Measurements from ENCODE around the gene HK1. TPM values are rescaled to one million over a fixed set of nuclear protein-coding genes. Genes with fewer than 3 reads are reported as not detected.

HK1 gene
- total RNA-seq, 1 experiment from 2014 or later = 219 TPM

DNA sequence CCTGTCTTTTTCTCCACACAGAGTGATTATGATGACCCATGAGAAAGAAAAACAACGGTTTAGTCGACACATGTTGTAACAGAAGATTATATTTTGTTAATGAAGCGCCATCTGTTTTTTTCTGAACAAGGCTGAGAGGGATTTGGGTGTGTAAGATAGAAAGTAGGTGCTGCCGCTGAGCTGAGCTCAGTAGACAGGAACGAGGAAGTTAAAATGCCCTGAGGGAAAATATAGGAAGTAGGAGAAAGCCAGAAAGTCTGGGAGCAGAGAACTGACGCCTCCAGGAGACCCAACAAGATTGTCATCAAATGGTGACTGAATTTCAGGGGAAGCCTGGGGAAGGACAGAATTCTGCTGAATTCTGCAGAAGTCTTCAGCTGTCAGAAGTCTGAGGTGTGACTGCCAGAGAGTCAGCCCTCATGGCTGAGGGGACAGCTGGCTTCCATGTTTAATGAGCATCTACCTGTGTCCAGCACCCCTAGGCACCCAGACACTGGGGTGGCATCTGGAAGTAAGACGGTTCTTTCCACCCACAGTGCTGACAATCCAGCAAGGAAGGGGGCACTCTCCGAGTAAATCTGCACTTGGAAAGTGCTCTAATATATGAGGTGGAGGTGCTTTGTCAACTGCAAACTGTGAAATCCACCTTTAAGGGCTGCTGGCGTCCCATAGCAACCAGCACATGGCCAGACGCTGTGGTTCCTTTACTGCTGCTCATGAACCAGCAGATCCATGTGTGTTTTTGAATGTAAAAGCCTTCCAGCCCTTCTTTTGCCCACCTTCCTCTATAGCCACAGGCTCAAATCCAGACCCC is 160.4 kb downstream of the HK1 start:
- H3K9me3 Mint-ChIP-seq = peaks cover 4% of the 10 kb centered on the region; the same call in 1 of the 2 replicates
- no peaks in the 10 kb centered on the region for H3K36me3 Mint-ChIP-seq
- no peak for TF ChIP-seq GABPB1 (CRISPR knock-in tag; IDR thresholded peaks at IDR 0.05)
- TF ChIP-seq, protein P1, sequence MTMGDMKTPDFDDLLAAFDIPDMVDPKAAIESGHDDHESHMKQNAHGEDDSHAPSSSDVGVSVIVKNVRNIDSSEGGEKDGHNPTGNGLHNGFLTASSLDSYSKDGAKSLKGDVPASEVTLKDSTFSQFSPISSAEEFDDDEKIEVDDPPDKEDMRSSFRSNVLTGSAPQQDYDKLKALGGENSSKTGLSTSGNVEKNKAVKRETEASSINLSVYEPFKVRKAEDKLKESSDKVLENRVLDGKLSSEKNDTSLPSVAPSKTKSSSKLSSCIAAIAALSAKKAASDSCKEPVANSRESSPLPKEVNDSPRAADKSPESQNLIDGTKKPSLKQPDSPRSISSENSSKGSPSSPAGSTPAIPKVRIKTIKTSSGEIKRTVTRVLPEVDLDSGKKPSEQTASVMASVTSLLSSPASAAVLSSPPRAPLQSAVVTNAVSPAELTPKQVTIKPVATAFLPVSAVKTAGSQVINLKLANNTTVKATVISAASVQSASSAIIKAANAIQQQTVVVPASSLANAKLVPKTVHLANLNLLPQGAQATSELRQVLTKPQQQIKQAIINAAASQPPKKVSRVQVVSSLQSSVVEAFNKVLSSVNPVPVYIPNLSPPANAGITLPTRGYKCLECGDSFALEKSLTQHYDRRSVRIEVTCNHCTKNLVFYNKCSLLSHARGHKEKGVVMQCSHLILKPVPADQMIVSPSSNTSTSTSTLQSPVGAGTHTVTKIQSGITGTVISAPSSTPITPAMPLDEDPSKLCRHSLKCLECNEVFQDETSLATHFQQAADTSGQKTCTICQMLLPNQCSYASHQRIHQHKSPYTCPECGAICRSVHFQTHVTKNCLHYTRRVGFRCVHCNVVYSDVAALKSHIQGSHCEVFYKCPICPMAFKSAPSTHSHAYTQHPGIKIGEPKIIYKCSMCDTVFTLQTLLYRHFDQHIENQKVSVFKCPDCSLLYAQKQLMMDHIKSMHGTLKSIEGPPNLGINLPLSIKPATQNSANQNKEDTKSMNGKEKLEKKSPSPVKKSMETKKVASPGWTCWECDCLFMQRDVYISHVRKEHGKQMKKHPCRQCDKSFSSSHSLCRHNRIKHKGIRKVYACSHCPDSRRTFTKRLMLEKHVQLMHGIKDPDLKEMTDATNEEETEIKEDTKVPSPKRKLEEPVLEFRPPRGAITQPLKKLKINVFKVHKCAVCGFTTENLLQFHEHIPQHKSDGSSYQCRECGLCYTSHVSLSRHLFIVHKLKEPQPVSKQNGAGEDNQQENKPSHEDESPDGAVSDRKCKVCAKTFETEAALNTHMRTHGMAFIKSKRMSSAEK (CRISPR knock-in tag; IDR thresholded peaks at IDR 0.05; ENCODE audit: borderline replicate concordance) = no peak
- no peak overlapping the region for H3K4me3 Mint-ChIP-seq
- POLR2A ChIA-PET = no interaction called here
- H3K27ac Mint-ChIP-seq = no peak overlapping the region
- CTCF ChIA-PET = interaction anchor here (0.5 to 2.6 kb wide), 9 partner anchors 9 to 198 kb away, joined by 3 to 12 read pairs (median 6); partner anchors contain the start of gene TSPAN15
- ATAC-seq = no peak
- peaks cover 6% of the 10 kb centered on the region; the same call in 1 of the 2 replicates for H3K27me3 Mint-ChIP-seq (ENCODE audit: low read depth)
- H3K4me1 Mint-ChIP-seq = peaks cover 6% of the 10 kb centered on the region; the same call in 1 of the 2 replicates
- no peak for DNase-seq (ENCODE audit: low spot score)

DNA sequence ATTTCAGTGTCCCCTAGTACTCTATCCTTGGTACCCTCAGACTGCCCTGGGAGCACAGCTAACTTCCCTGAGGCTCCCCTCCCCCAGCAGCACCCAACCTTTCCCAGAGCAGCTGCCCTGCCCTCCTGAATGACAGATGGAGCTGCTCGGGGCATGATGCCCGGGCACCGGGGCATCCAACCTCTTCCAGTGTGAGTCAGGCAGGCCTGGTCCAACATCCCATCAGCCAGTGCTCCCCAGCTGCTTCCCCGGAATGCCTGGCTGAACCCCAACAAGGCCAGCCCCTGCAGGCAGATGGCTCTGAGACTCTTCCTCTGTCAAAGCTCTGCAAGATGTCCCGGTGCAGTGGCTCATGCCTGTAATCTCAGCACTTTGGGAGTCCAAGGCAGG is 161.0 kb downstream of the HK1 start:
- CTCF ChIA-PET = interaction anchor here (0.7 to 1.5 kb wide), 8 partner anchors 11 to 205 kb away, joined by 3 to 10 read pairs (median 5); partner anchors contain the start of gene TSPAN15
- H3K9me3 Mint-ChIP-seq = peaks cover 6% of the 10 kb centered on the region
- H3K36me3 Mint-ChIP-seq = no peaks in the 10 kb centered on the region
- H3K4me1 Mint-ChIP-seq = peaks cover 6% of the 10 kb centered on the region; the same call in 1 of the 2 replicates
- peaks cover 7% of the 10 kb centered on the region for H3K27me3 Mint-ChIP-seq (ENCODE audit: low read depth)
- H3K27ac Mint-ChIP-seq = no peak overlapping the region
- DNase-seq (ENCODE audit: low spot score) = no peak
- POLR2A ChIA-PET = no interaction called here
- no peak overlapping the region for H3K4me3 Mint-ChIP-seq
- no peak for ATAC-seq
- TF ChIP-seq ELF4 (CRISPR knock-in tag; IDR thresholded peaks at IDR 0.05; ENCODE audit: low read depth) (no peak), ZNF219 (CRISPR knock-in tag; IDR thresholded peaks at IDR 0.05; ENCODE audit: borderline replicate concordance) (no peak), OVOL2 (CRISPR knock-in tag; IDR thresholded peaks at IDR 0.05; ENCODE audit: borderline replicate concordance) (no peak), TEAD4 (CRISPR knock-in tag; IDR thresholded peaks at IDR 0.05) (no peak), ZNF138 (CRISPR knock-in tag; conservative IDR thresholded peaks at IDR 0.05) (no peak), CREM (CRISPR knock-in tag; IDR thresholded peaks at IDR 0.05) (no peak), SMAD3 (CRISPR knock-in tag; IDR thresholded peaks at IDR 0.05; ENCODE audit: borderline replicate concordance) (no peak), ZBTB21 (CRISPR knock-in tag; IDR thresholded peaks at IDR 0.05; ENCODE audit: borderline replicate concordance) (no peak), TCF7 (CRISPR knock-in tag; IDR thresholded peaks at IDR 0.05; ENCODE audit: low read depth) (no peak), NFATC4 (CRISPR knock-in tag; IDR thresholded peaks at IDR 0.05) (no peak), GRHL2 (CRISPR knock-in tag; IDR thresholded peaks at IDR 0.05; ENCODE audit: insufficient replicate concordance, severe bottlenecking) (no peak), ZNF423 (CRISPR knock-in tag; IDR thresholded peaks at IDR 0.05) (no peak)
- TF ChIP-seq, protein P2, sequence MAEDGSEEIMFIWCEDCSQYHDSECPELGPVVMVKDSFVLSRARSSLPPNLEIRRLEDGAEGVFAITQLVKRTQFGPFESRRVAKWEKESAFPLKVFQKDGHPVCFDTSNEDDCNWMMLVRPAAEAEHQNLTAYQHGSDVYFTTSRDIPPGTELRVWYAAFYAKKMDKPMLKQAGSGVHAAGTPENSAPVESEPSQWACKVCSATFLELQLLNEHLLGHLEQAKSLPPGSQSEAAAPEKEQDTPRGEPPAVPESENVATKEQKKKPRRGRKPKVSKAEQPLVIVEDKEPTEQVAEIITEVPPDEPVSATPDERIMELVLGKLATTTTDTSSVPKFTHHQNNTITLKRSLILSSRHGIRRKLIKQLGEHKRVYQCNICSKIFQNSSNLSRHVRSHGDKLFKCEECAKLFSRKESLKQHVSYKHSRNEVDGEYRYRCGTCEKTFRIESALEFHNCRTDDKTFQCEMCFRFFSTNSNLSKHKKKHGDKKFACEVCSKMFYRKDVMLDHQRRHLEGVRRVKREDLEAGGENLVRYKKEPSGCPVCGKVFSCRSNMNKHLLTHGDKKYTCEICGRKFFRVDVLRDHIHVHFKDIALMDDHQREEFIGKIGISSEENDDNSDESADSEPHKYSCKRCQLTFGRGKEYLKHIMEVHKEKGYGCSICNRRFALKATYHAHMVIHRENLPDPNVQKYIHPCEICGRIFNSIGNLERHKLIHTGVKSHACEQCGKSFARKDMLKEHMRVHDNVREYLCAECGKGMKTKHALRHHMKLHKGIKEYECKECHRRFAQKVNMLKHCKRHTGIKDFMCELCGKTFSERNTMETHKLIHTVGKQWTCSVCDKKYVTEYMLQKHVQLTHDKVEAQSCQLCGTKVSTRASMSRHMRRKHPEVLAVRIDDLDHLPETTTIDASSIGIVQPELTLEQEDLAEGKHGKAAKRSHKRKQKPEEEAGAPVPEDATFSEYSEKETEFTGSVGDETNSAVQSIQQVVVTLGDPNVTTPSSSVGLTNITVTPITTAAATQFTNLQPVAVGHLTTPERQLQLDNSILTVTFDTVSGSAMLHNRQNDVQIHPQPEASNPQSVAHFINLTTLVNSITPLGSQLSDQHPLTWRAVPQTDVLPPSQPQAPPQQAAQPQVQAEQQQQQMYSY (CRISPR knock-in tag; IDR thresholded peaks at IDR 0.05) = no peak
- TF ChIP-seq, protein P3, sequence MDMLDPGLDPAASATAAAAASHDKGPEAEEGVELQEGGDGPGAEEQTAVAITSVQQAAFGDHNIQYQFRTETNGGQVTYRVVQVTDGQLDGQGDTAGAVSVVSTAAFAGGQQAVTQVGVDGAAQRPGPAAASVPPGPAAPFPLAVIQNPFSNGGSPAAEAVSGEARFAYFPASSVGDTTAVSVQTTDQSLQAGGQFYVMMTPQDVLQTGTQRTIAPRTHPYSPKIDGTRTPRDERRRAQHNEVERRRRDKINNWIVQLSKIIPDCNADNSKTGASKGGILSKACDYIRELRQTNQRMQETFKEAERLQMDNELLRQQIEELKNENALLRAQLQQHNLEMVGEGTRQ (CRISPR knock-in tag; IDR thresholded peaks at IDR 0.05) = no peak
- TF ChIP-seq, protein P4, sequence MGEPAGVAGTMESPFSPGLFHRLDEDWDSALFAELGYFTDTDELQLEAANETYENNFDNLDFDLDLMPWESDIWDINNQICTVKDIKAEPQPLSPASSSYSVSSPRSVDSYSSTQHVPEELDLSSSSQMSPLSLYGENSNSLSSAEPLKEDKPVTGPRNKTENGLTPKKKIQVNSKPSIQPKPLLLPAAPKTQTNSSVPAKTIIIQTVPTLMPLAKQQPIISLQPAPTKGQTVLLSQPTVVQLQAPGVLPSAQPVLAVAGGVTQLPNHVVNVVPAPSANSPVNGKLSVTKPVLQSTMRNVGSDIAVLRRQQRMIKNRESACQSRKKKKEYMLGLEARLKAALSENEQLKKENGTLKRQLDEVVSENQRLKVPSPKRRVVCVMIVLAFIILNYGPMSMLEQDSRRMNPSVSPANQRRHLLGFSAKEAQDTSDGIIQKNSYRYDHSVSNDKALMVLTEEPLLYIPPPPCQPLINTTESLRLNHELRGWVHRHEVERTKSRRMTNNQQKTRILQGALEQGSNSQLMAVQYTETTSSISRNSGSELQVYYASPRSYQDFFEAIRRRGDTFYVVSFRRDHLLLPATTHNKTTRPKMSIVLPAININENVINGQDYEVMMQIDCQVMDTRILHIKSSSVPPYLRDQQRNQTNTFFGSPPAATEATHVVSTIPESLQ (CRISPR knock-in tag; IDR thresholded peaks at IDR 0.05) = no peak
- TF ChIP-seq, protein P5, sequence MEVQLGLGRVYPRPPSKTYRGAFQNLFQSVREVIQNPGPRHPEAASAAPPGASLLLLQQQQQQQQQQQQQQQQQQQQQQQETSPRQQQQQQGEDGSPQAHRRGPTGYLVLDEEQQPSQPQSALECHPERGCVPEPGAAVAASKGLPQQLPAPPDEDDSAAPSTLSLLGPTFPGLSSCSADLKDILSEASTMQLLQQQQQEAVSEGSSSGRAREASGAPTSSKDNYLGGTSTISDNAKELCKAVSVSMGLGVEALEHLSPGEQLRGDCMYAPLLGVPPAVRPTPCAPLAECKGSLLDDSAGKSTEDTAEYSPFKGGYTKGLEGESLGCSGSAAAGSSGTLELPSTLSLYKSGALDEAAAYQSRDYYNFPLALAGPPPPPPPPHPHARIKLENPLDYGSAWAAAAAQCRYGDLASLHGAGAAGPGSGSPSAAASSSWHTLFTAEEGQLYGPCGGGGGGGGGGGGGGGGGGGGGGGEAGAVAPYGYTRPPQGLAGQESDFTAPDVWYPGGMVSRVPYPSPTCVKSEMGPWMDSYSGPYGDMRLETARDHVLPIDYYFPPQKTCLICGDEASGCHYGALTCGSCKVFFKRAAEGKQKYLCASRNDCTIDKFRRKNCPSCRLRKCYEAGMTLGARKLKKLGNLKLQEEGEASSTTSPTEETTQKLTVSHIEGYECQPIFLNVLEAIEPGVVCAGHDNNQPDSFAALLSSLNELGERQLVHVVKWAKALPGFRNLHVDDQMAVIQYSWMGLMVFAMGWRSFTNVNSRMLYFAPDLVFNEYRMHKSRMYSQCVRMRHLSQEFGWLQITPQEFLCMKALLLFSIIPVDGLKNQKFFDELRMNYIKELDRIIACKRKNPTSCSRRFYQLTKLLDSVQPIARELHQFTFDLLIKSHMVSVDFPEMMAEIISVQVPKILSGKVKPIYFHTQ (CRISPR knock-in tag; IDR thresholded peaks at IDR 0.05) = no peak
- TF ChIP-seq, protein P6, sequence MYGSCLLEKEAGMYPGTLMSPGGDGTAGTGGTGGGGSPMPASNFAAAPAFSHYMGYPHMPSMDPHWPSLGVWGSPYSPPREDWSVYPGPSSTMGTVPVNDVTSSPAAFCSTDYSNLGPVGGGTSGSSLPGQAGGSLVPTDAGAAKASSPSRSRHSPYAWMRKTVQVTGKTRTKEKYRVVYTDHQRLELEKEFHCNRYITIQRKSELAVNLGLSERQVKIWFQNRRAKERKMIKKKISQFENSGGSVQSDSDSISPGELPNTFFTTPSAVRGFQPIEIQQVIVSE (CRISPR knock-in tag; IDR thresholded peaks at IDR 0.05; ENCODE audit: borderline replicate concordance) = no peak
